Measurements from ENCODE around the gene DIP2C.
A peak's percentile ranks its signal among the peaks of the same experiment; 100 is the strongest.
"Not testable (repeated sequence)": the region's sequence is repeated elsewhere in the genome, so short reads cannot be mapped to it uniquely, and the experiment has no call there.

Gene DIP2C

DNA sequence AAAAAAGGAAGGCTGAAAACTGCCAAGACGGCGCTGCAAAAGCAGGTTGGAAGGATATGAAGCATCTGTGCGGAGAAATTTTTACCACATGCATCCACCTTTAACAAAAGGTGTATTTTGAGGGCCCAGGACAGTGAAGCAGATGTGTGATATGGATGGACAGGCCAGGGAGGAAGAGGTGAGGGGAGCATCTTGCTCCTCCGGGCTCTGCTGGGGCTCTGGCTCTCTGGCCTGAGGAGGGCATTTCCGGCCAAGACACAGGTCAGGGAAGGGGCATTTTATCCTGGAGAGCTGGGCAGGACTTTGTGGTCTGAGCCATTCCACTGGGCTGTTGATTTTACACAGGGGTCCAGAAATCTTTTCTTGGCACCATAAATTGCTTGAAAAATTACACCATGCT lies 379.1 kb downstream of the DIP2C start:
- no peak for DNase-seq

- no peak for DNase-seq
Measured at GRCh38 chr10:308572-309085, 380.8 kb downstream of the DIP2C start.

DNA sequence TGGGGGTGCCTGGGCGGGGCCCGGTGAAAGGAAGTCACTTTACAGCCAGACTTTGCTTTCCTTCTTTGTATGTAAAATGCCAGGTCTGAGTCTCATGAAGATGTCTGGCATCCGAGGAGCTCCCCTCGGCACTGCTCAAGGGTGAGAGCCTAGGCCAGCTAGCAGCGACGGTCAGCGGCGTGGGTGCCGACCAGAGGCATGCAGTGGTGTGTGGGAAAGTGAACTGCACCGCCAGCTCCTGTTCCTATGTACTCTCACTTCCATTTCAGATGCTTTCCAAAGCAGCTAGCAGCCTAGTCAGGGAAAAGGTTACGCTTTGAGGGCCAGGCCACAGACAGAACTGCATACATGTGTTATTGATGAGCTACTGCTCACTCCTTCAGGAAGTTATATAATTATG lies 381.4 kb downstream of the DIP2C start:
- DNase-seq = no peak

DNA sequence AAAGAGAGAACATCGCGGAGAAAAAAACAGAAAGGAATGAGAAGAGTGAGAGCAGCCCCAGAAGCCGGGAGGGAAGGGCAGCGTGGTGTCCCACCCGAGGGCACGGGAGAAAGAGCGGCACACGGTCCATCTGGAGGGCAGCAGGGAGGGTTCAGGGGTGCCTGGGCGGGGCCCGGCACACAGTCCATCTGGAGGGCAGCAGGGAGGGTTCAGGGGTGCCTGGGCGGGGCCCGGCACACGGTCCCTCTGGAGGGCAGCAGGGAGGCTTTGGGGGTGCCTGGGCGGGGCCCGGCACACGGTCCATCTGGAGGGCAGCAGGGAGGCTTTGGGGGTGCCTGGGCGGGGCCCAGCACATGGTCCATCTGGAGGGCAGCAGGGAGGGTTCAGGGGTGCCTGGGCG lies 381.8 kb downstream of the DIP2C start:
- no peak for DNase-seq

DNA sequence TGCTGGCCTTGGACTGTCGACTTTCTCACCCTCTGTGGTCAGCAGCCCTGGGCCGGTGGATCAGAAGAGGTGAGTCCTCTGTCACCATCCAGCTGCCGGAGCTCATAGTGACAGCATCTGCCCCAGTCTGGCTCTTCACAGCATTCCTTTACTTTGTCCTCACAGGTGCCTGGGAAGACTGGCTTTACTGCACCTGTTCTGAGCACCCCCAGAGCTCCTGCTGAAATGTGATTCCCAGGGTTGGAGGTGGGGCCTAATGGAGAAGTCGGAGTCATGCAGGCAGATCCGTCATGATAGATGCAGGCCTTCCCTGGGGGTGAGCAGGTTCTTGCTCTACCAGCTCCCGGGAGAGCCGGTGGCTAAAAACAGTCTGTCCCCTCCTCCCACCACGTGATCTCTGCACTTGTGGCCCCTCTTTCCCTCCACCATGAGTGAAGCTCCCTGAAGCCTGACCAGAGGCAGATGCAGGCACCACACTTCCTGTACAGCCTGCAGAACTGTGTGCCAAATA lies 382.7 kb downstream of the DIP2C start:
- no peak for DNase-seq

DNA sequence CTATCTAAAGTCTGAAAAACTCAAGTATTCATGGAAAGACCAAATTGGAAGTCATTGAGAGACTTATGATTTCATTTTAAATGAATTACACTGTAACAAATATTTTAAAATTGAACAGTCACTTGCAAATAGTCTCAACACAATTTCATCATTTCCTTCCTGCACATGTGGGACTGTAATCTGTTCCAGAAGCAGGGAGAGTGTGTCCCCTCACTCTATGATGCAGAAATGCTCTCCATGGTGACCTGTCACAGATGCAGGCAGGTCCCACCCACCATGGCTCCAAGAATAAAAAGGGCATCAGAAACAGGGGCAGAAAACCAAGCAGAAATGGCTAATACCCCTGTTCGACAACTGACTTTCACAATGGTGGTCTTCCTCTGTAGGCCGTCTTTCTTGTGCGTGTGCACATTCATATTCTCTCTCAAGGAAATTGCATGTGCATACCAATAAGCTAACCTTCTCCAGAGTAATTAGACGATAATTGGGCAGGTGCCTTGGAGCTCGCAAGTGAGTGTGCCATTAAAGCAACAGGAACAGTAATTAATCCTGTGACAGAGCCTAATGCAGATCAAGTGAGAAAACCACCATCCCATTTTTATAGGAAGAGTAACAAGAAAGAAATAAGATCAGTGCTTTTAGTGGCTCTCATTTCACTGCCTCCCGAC lies 383.3 kb downstream of the DIP2C start:
- no peak for DNase-seq

DNA sequence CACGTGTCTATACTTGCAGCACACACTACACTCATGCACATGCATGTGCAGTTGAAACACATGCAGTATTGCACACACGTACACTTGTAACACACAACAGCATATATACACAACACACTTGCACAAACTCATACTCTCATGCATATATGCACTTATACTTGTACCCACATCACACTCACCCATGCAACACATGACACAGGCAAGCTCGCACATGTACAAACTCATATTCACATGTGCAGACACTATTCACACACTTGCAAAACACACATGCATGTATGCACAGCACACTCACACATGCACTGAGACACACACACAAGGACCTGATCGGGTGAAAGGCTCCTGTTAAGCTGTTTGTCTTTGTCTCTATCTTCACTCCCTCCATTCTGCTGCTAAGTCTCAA lies 384.4 kb downstream of the DIP2C start:
- DNase-seq = no peak

DNA sequence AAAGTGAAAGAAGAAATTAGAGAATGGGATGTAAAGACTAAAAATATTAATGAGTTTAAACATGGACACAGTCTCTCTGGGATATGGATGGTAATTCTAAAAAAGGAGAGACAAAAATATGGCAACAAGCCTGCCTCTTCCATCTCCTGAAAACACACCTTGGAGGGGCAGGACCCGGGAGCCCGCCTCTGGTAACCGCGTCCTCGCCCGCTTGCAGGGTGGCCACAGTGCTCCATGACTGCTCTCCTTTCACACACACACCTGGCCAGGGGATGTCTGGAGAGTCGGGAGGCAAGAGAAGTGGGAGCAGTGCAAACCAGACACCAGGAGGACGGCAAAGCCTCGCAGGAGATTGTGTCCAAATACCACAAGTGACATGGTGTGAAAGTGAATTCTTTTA lies 387.9 kb downstream of the DIP2C start:
- DNase-seq = no peak

- not testable (repeated sequence) for DNase-seq
Measured at GRCh38 chr10:300580-300979, 388.9 kb downstream of the DIP2C start.

DNA sequence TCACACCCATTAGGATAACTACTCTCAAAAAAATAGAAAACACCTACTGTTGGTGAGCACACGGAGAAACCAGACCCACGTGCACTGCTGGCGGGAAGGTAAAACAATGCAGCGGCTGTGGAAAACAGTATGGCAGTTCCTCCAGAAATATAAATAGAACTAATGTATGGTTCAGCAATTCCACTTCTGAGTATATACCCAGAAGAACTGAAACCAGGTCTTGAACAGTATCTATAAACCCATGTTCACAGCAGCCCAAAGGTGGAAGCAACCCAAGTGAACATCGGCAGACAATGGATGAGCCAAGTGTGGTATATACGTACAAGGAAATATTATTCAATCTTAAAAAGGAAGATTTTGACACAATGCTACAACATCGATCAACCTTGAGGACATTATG lies 389.5 kb downstream of the DIP2C start:
- DNase-seq = no peak

DNA sequence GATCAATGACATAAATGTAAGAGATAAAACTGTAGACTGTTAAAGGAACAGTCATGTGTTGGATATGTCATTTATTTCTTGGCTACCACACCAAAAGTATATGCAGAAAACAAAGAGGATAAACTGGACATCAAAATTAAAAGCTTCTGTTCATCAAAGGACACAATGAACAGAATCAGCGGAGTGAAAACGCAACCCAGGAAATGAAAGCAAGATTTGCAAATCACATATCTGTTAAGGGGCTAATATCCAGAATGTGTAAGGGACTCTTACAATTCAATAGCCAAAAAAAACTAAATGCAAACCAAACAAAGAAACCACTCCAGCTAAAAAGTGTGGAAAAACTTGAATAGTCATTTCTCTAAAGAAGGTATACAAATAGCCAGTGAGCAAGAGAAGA lies 390.0 kb downstream of the DIP2C start:
- no peak for DNase-seq

DNA sequence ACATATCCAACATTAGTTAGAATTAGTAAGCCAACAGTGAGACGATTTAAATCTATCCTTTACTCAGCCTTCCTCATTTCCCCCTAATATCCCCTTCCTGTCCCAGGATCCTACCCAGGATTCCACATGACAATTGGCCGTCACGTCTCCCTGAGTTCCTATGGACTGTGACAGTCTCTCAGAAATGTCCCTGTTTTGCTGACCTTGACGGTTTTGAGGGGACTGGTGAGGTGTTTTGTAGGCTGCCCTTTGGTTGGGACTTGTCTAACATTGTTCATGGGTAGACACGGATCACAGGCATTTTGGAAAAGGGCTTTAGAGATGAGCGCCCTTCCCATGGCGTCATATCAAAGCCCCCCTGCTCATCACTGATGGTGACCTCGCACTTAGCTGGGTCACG lies 391.4 kb downstream of the DIP2C start:
- DNase-seq = no peak

DNA sequence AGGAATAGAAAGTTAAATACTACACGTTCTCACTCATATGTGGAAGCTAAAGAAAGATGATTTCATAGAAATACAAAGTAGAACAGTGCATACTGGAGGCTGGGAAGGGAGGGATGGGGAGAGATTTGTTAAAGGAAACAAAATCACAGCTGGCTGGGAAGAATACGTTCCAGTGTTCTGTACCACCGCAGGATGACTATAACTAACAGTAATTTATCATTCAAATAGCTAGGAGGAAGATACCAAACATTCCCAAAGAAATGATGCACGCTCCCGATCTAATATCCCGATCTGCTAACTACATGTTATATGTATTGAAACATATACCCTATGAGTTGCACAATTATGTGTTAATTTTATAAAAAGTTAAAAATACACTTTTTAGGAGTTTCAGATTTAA lies 391.9 kb downstream of the DIP2C start:
- no peak for DNase-seq

DNA sequence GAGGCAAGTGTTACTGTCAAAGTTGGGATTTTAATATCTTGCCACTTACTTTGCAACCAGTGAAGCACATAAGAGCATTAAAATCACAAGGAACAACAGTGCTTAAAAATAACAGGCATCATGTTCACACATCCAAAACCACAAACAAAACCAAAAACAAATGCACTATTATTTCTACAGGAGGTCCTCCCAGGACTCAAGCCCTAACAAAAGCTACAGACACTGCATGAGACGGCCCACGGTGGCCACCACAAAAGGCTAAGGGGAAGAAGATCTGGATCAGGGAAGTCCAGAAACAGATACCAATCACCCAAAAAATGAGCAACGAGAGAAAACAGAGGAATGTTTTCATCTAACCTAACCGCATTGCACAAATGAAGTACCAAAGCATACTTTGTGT lies 395.8 kb downstream of the DIP2C start:
- DNase-seq = no peak

DNA sequence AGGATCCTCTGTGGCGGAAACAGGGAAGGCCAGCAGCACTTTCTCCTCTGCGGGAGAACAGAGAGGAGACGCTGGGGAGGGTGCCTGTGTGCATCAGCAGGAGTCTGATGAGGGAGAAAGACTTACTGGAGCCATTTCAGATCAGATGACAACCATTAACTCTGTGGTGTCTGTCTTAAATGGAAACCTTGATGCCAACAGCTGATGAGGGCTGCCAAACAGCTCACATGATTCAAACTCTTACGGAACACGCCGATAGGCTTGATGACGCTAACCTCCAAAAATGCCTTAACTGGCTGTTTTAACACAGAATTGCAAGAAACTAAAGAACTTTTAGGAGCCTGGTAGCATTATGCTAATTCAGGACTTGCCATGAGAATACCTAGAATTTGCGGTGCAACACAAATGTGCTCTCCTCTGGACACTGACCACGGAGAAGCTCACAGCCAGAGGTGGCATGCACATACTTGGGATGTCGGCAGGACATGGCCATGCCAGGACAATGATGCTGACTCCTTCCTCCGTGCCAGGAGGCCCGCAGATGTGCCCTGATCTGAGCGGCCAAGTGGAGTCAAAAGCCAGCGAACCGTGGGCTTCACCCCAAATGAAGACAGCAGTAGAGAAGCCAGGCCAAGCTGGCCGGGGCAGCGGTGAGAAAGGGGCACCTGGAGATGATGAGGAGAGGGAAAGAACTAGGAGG lies 399.3 kb downstream of the DIP2C start:
- DNase-seq = no peak

- no peak for DNase-seq
Measured at GRCh38 chr10:289581-289980, 399.9 kb downstream of the DIP2C start.

DNA sequence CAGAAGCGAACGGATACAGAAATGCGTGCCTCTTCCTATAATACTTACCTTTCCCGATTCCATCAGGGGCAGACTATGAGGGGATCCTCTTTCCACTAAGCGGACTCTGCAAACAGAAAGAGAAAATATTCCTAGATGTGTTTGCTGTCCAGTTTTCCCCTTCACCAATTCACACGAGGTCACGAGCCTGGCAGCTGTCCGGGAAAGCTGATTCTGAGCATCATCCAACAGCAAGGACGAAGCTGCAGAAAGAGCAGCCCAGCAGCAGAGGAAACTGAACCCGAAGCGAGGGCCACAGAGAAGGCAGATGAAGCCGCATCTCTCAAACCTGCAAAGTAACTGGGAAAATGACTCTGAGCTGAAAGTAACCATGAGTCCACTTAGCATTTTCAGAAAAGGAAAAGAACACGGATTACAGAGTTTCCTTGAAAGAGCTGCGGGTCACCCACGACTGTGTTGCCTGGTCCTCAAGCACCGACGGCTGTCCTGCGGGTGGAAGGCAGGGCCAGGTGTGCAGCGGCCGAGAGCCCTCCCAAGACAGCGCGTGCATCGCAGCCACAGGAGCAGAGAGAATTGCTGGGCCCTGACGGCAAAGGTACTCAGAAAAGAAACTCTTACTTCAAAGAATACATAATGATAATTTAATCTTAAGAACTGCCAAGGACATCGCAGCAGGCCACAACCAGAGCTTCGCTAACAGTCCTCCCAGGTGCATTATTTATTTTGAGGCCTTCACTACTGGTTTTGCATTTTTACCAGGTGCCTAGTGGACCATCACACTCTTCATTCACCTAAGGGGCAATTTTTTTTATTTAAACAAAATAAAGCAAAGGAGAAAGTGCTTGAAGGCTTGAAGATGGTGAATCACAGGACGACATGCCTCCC lies 400.9 kb downstream of the DIP2C start:
- DNase-seq = no peak

DNA sequence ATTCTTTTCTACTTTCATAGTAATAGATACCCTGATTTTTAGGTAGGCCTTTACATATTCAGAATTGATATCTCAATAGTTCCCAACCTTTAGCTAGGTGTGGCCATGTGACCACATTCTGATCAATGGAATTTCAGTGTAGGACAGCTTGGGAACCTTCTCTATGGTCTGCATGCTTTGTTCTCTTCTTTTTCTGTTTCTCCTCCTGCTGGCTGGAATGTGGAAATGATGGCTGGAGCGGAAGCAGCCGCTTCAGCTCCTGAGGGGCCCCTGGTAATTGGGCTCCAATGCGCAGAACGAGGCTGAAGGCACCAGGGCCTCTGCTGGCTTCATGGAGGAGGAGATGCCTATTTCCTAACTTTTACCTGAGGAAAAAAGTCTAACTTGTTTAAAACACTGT lies 401.7 kb downstream of the DIP2C start:
- DNase-seq = no peak

- no peak for DNase-seq
Measured at GRCh38 chr10:287026-287709, 402.3 kb downstream of the DIP2C start.

GRCh38 chr10:285216-285615 lies 404.3 kb downstream of the DIP2C start:
- DNase-seq = no peak

DNA sequence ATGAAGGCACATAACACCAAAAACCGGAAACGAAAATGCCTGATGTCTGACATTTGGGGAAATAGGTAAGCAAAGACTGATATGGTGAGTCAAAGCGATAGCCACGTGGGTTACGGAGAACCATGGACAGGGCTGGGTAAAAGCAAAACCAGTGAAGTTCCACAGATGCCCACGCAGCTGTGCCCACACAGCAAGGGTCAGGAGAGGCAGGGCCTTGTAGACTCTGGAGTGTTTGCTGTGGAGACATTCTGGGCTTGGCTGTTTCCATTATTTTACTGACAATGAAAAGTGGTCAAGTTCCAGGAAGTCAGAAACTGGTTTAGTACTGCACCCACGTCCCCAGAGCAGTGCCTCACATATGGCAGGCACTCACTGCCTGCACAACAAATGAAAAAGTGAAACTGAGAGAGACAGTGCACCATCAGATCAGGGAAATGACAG lies 405.5 kb downstream of the DIP2C start:
- DNase-seq = peak; percentile 43 to 56

DNA sequence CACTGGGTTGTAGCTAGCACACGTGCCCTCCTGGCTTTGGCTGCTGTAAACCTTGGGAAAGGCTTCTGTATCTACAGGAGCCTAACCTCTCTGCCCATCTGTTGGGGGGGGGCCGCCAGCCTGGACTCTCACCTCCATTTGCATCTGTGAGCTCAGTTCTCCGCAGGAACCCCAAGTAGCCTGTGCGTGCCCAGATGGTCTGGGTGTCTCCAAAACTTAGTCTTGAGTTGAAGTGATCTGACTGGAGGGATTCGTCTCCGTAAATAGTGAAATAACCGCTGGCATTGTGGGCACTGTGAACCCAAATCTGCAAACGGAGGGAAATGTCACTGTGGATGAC lies 406.4 kb downstream of the DIP2C start:
- DNase-seq = no peak

All from stimulated activated CD4-positive, alpha-beta T cell treated with anti-CD3 and anti-CD28 coated beads, Interleukin-2, amount 100 ng/mL, for 24 hours (primary cell).